Measurements from ENCODE around the gene OR5H15. TPM values are rescaled to one million over a fixed set of nuclear protein-coding genes. Genes with fewer than 3 reads are reported as not detected.

OR5H15 gene
- total RNA-seq, 1 donor from 2014 or later: not detected

Other genes with a start within 250 kb of the OR5H15 start
- gene RIOX2, start 194.3 kb upstream of the OR5H15 start, total RNA-seq: 29.6 and 40.8 TPM in 2 replicates
- gene GABRR3, start 131.4 kb upstream of the OR5H15 start, total RNA-seq: not detected in 2 replicates
- not detected in 2 replicates for gene OR5AC2, start 79.5 kb upstream of the OR5H15 start, total RNA-seq
- not detected in 2 replicates for gene OR5H1, start 36.0 kb upstream of the OR5H15 start, total RNA-seq
- not detected in 2 replicates for gene OR5H14, start 19.2 kb upstream of the OR5H15 start, total RNA-seq
- not detected in 2 replicates for gene OR5H6, start 97.5 kb downstream of the OR5H15 start, total RNA-seq
- not detected in 2 replicates for gene OR5H2, start 115.8 kb downstream of the OR5H15 start, total RNA-seq
- not detected in 2 replicates for gene OR5K4, start 187.2 kb downstream of the OR5H15 start, total RNA-seq
- gene OR5K3, start 224.0 kb downstream of the OR5H15 start, total RNA-seq: not detected in 2 replicates